Middle frontal gyrus (tissue), 1 donor: Measurements from ENCODE around the gene SP7.
A peak's percentile ranks its signal among the peaks of the same experiment; 100 is the strongest.
"Not testable (repeated sequence)": the region's sequence is repeated elsewhere in the genome, so short reads cannot be mapped to it uniquely, and the experiment has no call there.

Experiments
- DNase-seq: peaks from one replicate; pipeline ENCODE4 v3.0.0-alpha.2; 2015; ENCODE audit warnings: low spot score; ENCODE audit errors: extremely low spot score

Gene SP7

GRCh38 chr12:53346491-53346890 is 10.3 kb upstream of the SP7 start:
- DNase-seq: no peak

GRCh38 chr12:53345486-53346188 is 9.5 kb upstream of the SP7 start:
- no peak for DNase-seq

DNA sequence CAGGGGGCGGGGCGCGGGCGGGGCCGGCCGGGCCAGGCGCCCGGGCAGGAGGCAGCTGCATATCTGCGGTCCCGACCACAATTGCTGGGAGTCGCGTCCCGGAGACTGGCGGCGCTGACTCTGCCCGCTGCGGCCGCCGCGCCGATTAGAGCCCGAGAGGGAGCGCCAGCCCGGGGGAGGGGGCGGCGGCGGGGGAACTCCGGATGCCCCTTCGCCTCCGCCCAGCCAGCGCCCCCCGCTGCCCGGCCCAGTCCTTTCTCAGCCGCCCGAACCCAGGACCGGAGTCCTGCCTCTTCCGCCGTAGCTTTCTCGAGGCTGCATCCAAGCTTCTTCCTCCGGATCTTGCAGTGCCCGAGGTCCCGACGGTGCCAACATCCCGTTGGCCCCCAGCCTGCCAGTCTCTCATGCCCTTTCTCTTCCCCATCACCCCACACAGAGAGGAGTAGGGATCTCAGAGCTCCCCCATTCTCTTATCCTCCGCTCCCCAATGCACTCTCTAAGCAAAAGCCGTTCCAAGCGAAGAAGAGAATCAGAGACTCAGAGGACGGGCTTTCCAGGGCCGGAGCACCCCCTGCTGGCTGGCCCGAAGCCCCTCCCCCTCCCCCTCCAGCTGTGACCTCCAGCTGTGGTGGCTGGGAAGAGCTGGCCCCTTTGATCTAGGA is 8.8 kb upstream of the SP7 start:
- DNase-seq: peak; percentile 71

GRCh38 chr12:53344487-53344823 is 8.3 kb upstream of the SP7 start:
- DNase-seq: no peak

- DNase-seq: no peak
These were observed 7.8 kb upstream of the SP7 start for GRCh38 chr12:53343969-53344368.

GRCh38 chr12:53343449-53343848 is 7.3 kb upstream of the SP7 start:
- no peak for DNase-seq

DNA sequence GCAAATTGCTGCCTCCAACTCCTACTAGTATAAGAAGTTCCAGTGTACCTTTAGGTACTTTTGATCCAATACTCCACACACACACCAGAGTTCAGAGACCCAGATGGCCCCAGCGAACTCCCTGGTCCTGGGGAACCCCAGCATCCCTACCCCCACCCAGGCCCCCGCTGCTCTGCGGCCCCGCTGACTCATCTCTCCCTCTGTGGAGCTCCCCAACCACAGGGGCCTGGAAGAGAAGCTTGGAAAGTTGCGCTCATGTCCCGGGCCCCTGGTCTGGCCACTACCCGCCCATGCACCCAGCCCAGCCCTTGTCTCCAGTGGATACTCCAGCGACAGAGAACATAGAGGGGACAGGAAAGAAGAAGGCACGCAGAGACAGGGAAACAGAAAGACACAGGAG is 4.2 kb upstream of the SP7 start:
- DNase-seq: no peak

GRCh38 chr12:53338916-53339315 is 2.8 kb upstream of the SP7 start:
- no peak for DNase-seq

DNA sequence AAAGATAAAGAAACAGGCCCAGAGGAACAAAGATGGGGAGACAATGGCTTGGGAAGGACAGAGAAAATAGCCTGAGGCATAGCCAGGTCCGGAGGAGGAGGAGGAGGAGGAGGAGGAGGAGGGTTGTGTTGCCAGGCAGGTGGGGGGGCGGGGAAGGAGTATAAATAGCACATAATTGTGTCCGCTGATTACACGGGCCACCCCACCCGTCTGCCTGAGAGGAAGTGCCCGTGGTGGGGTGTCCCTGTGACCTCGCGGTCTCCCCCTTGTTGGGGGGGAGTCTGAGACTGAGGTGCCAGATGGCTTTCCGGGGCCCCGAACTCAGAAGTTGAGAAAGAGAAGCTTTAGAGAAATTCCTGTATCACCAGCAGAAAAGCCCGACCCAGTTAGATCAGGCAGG is 1.9 kb upstream of the SP7 start:
- DNase-seq: no peak

GRCh38 chr12:53334822-53335221 is 1.3 kb downstream of the SP7 start:
- no peak for DNase-seq

DNA sequence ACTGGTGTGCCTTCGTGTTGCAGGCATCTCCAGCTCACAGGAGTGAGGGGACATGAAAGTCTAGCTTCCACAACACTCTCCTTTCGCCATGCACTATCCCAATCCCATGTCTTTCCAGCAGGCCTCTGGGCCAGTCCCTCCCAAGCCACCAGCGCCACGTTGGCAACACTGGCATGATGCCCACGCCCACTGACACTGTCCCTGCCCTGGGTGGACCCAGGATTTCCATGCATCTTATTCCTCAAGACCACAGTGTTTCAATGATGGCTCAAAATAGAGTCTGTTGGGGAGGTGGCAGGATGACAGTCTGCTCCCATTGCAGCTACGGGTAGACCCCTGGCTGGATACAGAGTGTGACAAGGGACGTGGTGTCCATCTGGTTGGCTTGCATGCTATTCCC is 2.3 kb downstream of the SP7 start:
- DNase-seq: no peak

GRCh38 chr12:53333289-53333688 is 2.9 kb downstream of the SP7 start:
- no peak for DNase-seq

- DNase-seq: no peak
These were observed 3.4 kb downstream of the SP7 start for GRCh38 chr12:53332744-53333143.

DNA sequence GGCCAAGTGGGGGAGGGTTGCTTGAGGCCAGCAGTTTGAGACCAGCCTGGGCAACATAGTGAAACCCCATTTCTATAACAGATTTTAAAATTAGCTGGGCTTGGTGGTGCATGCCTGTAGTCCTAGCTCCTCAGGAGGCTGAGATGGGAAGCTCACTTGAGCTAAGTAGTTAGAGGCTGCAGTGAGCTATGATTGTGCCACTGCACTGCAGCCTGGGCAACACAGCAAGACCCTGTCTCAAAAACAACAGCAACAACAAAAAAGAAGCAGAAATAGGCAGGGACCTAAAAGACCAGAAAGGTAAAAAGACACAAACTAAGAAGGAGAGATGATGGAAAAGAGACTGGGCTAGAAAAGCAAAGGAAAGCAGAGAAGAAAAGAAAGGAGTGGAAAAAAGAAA is 3.8 kb downstream of the SP7 start:
- not testable (repeated sequence) for DNase-seq

- no peak for DNase-seq
These were observed 5.5 kb downstream of the SP7 start for GRCh38 chr12:53330671-53331070.

DNA sequence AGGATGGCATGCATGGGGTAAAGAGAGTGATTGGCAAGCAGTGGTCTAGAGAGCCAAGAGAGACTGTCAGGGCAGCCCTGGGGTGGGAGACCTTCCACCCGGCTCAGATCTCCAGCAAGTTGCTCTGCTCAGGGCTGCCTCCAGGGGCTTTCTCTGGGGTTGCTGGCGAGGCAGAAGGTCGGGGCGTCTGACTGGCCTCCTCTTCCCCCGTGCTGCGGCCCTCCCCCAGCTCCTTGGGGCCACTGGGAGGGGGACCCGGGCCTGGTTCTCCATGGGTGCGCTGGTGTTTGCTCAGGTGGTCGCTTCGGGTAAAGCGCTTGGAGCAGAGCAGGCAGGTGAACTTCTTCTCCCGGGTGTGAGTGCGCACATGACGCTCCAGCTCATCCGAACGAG is 8.1 kb downstream of the SP7 start:
- no peak for DNase-seq

DNA sequence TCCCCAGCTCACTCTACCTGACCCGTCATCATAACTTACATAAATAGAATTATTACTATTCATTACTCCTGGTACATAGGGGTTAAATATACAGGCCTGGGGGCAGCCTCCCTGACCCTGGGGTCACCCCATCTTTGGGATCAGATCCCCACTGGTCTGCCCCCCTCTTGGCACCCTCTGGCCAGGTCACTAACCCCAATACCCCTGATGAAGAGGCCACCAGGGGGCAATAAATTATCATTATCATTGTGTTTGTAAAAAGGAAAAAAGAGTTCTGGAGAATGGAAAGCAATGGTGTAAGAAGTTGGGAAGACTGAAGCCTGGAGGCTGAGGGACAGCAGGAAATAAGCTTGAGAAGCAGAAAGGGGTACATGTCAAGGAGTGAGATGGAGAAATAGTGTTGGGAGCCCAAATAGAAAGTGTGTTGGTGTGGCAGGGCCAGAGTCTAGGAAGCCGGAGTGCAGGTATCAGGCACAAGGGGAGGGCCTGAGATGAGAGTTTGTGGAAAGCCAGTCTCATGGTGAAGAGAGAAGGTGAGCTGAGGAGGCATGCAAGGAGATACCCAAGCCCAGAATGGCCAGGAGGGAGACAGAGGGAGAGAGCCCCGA is 8.6 kb downstream of the SP7 start:
- DNase-seq: no peak

DNA sequence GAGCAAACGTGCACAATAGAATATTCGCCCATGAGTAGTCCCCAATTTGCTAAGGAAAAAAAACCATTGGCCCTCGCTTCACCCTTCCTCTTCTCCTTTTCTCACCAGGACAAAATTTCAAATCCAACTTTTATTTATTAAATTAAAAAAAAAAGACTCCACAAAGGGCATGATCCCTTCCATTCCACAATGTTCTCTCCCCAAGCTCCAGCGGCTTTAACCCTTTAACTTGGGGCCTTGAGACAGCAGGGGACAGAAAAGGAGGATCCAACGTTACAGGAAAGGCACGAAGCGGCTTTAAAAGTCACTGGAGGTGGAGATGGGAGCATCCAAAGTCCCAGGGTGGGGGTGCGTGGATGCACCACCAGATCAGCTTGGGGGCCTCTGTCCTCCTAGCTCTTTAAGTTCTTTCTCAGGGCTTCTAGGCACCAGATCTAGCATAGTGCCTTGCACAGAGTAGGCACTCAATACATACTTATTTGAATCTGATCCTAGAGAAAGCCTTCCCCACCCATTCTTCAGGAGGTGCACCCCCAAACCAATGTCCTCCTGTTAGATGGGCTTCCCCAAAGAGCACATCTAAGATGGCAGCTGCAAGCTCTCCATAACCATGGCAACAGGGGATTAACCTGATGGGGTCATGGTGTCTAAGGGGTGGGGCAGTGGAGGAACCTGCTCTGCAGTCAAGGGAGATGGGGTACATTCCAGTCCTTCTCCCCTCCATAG is 9.5 kb downstream of the SP7 start:
- no peak for DNase-seq

DNA sequence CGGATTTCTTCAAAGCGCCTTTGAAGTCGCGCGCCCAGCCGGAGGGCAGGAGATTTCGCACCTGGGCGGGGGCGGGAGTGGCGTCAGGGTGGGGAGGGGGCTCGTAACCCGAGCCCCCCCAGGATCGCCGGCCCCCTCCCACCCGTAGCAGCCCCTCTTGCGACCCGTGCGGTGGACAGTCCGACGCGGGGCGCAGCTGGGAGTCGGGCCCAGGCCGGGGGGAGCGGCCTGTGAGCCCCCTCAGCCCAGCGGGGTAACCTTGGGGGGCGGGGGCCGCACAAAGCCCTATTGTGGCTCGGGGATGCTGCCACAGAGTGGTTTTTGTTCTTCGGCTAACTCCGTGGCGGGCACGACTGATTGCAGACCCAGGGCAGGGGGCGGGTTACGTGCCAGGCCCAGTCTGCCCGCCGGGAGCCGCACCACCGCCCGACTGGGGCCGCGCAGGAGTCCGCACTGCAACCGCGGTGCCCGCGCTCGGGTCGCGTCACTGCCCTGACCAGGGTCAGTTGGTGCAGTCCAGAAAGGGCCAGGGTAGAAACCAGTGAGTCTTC is 10.6 kb downstream of the SP7 start:
- DNase-seq: peak; percentile 69

- DNase-seq: peak; percentile 80
These were observed 11.2 kb downstream of the SP7 start for GRCh38 chr12:53324779-53325510.

DNA sequence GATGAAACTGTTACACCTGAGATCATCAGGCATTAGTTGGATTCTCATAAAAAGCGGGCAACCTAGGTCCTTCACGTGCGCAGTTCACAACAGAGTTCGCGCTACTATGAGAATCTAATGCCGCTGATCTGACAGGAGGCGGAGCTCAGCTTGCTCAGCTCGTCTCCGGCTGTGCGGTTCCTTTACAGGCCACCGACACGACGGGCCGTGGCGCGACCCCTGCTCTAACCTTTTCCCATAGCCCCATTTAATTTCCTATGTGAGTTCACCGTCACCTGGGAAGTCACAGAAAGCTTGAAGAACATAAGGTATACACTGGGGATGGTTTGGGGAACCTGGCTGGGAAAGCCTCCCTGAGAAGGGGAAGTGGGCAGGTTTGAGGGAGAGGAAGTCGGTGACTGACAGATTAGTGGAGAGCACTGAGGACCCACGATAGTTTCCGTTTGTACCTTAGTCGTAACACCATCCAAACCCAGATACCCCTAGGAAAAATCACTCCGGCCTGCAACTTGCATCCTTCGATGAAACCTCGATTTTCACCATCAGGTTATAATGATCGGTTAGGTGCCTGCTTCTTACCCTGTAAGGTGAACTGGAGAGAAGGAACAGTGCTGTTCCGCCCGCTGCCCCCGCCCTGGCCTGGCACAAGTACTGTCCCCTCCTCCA is 11.9 kb downstream of the SP7 start:
- DNase-seq: no peak
